Measurements from ENCODE around the gene SPATS2L. TPM values are rescaled to one million over a fixed set of nuclear protein-coding genes. Genes with fewer than 3 reads are reported as not detected.

The SPATS2L gene
- total and polyA plus RNA-seq, 2 of the 13 experiments (the other 11 are each of a cell fraction or from before 2014, with no cell fraction given), result 154 to 212 TPM

DNA sequence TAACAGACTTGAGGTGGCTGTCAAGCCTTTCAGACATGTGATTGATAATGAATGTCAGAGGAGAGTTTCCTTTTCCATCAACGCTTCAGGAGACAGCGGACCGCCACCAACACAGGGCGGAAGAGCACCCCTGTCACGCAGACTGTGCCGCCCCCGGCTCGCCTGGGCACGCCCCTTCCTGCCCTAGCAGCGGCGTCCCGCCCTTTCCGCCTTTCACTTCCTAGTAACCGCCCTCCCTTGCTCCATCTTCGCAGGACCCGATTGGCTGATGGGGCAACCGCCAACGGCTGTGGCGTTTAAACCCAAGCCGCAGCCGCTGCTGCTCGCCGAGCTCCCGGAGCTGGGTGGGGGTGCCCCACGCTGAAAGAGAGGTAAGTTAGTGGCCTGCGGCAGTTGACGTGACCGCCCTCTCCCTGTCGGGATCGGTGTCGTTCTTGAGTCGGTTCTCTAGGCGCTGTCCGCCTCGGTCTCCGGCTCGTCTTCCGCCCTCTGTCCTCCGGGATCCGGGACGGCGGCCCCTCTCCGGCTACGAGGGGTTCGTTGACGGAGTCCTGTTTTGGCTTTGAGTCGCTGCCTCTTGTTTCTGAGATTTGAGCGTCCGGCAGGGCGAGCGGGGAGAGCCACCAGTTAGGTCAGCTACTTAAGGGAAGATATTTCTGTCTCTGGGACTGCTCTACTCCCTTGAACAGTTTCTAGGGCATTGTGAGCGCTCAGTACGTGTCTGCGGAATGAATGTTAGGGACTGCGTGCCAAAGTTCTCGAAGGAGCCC lies 219.6 kb downstream of the SPATS2L start, which contains the start of gene SGO2 (continued):
- no peak for TF ChIP-seq MAFG (CRISPR knock-in tag; IDR thresholded peaks at IDR 0.05)
- TF ChIP-seq HDAC1 (CRISPR knock-in tag; IDR thresholded peaks at IDR 0.05), result peak; percentile 100
- TF ChIP-seq WIZ (CRISPR knock-in tag; IDR thresholded peaks at IDR 0.05), result peak; percentile 69; the same call in 1 of the 2 replicates
- TF ChIP-seq ZNF251 (CRISPR knock-in tag; IDR thresholded peaks at IDR 0.05), result peak; percentile 62; the same call in 1 of the 2 replicates
- TF ChIP-seq SOX5 (CRISPR knock-in tag; IDR thresholded peaks at IDR 0.05; ENCODE audit: borderline replicate concordance), result peak; percentile 65; the same call in 1 of the 2 replicates
- TF ChIP-seq ZNF562 (CRISPR knock-in tag; IDR thresholded peaks at IDR 0.05; ENCODE audit: borderline replicate concordance), result no peak
- TF ChIP-seq PAX8 (CRISPR knock-in tag; IDR thresholded peaks at IDR 0.05; ENCODE audit: borderline replicate concordance), result no peak
- TF ChIP-seq, protein P1, sequence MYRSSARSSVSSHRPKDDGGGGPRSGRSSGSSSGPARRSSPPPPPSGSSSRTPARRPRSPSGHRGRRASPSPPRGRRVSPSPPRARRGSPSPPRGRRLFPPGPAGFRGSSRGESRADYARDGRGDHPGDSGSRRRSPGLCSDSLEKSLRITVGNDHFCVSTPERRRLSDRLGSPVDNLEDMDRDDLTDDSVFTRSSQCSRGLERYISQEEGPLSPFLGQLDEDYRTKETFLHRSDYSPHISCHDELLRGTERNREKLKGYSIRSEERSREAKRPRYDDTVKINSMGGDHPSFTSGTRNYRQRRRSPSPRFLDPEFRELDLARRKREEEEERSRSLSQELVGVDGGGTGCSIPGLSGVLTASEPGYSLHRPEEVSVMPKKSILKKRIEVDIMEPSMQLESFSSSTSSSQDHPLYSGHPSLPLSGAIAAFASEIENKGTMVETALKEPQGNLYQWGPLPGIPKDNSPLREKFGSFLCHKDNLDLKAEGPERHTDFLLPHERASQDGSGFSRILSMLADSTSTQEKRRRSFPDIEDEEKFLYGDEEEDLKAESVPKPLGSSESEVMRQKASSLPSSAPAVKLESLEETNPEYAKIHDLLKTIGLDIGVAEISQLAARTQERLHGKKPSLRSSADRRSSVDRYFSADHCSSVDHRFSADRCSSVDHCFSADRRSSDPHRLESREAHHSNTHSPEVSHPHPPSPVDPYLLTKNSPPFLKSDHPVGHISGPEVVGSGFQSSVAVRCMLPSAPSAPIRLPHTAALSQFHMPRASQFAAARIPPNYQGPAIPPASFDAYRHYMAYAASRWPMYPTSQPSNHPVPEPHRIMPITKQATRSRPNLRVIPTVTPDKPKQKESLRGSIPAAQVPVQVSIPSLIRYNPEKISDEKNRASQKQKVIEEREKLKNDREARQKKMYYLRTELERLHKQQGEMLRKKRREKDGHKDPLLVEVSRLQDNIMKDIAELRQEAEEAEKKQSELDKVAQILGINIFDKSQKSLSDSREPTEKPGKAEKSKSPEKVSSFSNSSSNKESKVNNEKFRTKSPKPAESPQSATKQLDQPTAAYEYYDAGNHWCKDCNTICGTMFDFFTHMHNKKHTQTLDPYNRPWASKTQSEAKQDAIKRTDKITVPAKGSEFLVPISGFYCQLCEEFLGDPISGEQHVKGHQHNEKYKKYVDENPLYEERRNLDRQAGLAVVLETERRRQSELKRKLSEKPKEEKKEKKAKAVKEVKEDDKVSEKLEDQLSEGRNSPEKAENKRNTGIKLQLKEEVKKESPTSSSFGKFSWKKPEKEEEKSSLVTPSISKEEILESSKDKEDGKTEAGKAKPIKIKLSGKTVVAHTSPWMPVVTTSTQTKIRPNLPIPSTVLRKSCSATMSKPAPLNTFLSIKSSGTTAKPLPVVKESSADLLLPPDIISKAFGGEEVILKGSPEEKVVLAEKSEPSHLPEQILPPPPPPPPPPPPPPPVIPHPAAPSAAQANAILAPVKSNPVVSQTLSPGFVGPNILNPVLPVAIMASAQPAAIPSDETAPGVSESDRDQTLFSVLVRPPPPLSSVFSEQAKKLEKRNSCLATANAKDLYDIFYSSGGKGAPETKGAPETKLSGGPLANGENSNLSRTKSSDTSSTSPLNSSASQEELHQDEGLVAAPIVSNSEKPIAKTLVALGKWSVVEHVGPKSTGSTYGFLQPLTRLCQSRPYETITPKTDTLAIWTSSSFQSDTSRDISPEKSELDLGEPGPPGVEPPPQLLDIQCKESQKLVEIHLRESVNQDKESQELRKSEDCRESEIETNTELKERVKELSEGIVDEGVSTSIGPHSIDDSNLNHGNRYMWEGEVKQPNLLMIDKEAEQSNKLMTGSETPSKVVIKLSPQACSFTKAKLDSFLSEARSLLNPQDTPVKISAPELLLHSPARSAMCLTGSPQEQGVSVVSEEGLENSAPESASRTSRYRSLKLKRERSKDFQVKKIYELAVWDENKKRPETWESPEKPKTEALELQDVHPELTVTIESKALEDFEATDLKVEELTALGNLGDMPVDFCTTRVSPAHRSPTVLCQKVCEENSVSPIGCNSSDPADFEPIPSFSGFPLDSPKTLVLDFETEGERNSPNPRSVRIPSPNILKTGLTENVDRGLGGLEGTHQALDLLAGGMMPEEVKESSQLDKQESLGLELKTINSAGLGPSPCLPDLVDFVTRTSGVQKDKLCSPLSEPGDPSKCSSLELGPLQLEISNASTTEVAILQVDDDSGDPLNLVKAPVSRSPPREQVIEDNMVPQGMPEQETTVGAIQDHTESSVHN (CRISPR knock-in tag; IDR thresholded peaks at IDR 0.05), result peak; percentile 94
- TF ChIP-seq KDM3A (CRISPR knock-in tag; IDR thresholded peaks at IDR 0.05; ENCODE audit: low read depth), result peak; percentile 86
- no peak for TF ChIP-seq PRDM15 (CRISPR knock-in tag; IDR thresholded peaks at IDR 0.05)
- TF ChIP-seq ZNF850 (CRISPR knock-in tag; conservative IDR thresholded peaks at IDR 0.05), result no peak
- no peak for TF ChIP-seq KAT2B (IDR thresholded peaks at IDR 0.05; ENCODE audit: borderline replicate concordance, low read depth, low read length)
- TF ChIP-seq ZBTB33 (CRISPR knock-in tag; IDR thresholded peaks at IDR 0.05), result peak; percentile 23; the same call in 1 of the 2 replicates
- TF ChIP-seq NCOA2 (CRISPR knock-in tag; IDR thresholded peaks at IDR 0.05), result peak; percentile 50
- TF ChIP-seq ZNF264 (CRISPR knock-in tag; IDR thresholded peaks at IDR 0.05), result peak; percentile 81; the same call in 1 of the 2 replicates
